NCI-H82 treated with DMSO at 0.1 percent for 48 hours (cell line): ENCODE measurements around the gene SUN3.

Experiments used
- DNase-seq: peaks from one replicate; lab custom pipeline; 2025; ENCODE audit not compliant: unreplicated experiment; lab: John Stamatoyannopoulos, UW

SUN3 gene

GRCh38 chr7:47979145-47979831 lies 49.6 kb downstream of the SUN3 start, which contains the start of gene HUS1:
TSS of gene HUS1 (minus strand) at chr7:47979615. CDS start at chr7:47979519, 96 bp downstream.
- DNase-seq, result peak; percentile 88

DNA sequence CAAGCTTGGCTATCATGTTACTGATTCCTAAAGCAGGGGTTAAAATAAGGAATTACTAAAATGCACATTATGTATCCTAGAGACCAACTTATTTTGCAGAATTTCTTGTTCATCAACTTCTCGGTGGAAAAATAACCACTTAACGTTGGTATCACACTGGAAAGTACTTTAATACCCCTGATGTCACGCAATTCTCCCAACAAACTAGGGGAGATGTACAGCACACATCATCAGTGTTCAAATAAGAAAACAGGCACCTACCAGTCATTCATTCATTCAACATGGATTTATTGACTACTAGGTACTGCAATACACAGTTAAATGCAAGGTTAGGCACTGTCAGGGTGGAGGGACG lies 50.1 kb downstream of the SUN3 start:
- DNase-seq, result no peak

DNA sequence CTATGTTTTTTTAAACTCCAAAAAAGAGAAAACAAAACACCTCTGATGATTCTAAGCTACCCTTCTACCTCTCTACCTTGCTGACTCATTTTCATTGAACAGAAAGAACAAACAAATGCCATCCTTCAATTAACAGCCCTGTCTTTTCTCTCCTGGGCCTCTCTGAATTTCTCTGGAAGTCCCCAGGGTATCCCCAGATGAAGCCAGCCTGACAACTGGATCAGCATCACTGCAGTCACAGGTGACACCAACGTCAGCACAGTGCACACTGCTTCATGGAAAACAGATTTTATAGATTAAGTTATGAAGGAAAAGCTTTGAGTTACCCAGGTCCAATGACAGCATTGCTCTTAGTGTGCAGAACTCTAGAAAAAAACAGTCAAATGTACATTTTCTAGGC lies 55.2 kb downstream of the SUN3 start:
- DNase-seq, result no peak

- no peak for DNase-seq
Measured at GRCh38 chr7:47970761-47971160, 58.1 kb downstream of the SUN3 start.

- DNase-seq, result peak; percentile 31
Measured at GRCh38 chr7:47968847-47969774, 59.8 kb downstream of the SUN3 start.

DNA sequence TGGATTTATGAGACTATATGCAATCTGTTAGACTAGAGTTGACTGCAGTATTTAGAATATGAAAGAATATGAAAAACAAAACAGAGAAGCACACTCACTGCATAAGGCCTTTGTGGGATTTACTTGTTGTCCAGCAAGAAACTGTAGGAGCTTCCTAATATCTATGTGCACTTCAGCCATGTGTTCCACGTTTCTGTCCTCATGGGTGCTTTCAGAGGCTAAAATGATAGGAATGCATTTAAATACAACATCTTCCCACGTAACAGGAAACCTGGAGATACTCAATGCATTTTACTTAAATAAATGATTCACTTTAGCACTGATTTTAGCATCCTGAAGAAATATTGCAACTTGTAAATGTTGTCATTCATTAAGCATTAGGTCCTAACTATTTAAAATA lies 61.2 kb downstream of the SUN3 start:
- no peak for DNase-seq

- no peak for DNase-seq
Measured at GRCh38 chr7:47967123-47967522, 61.8 kb downstream of the SUN3 start.

DNA sequence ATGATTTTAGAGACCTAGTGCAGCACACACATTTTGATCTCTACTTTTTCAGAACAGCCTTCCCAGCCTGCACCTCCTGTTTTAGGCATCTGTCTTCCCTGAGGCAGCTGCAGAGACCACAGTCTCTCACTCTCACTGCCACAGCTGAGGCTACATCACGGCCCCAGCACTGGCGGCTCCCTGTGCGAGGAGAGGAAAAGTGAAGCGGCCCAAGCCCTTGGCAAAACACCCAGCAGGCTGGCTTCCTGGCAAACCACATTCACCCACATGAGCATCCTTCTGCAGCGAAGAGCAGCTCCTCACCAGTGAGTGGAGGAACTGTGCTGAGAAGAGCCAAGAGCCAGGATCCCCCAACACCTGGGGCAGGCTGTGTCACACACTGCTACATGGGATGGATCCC lies 63.5 kb downstream of the SUN3 start:
- no peak for DNase-seq

DNA sequence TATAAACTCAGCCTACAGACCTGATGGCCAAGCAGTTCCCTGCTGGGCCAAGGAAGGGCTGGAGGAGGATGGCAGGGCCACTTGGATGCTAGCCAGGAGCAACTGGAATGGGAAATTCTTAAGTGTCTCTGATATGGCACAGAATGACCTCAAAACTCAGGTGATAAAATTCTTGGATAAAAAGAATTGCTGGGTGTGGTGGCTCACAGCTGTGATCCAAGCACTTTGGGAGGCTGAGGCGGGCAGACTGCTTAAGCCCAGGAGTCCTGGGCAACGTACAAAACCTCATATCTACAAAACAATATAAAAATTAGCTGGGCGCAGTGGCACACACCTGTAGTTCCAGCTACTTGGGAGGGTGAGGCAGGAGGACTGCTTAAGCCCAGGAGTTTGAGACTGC lies 66.6 kb downstream of the SUN3 start:
- no peak for DNase-seq

GRCh38 chr7:47957156-47957555 lies 71.8 kb downstream of the SUN3 start:
- DNase-seq, result no peak

- DNase-seq, result no peak
Measured at GRCh38 chr7:47956220-47956619, 72.7 kb downstream of the SUN3 start.

GRCh38 chr7:47954231-47954911 lies 74.5 kb downstream of the SUN3 start:
- no peak for DNase-seq

GRCh38 chr7:47953822-47954221 lies 75.1 kb downstream of the SUN3 start:
- DNase-seq, result no peak

- no peak for DNase-seq
Measured at GRCh38 chr7:47952224-47952623, 76.7 kb downstream of the SUN3 start.

- no peak for DNase-seq
Measured at GRCh38 chr7:47951374-47951773, 77.5 kb downstream of the SUN3 start.

DNA sequence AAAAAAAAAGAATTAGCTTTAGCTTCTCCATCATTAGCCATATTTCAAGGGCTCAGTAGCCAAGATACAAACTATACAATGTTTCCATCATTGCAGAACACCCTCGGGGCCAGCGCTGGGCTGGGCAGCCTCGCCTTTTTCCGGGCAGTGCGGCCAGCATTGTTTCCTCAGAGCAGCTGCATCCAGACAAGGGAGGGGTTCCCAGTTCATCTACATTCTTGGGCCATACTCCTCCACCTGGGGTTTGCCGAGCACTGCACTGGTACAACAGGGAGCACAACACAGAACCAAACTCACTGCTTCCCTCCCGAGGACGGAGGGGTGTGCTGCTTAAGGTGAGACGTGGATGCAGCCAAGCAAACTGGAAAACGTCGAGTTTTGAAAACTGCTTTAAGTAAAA lies 78.2 kb downstream of the SUN3 start:
- no peak for DNase-seq

GRCh38 chr7:47949703-47950102 lies 79.2 kb downstream of the SUN3 start:
- no peak for DNase-seq

GRCh38 chr7:47948141-47948790 lies 80.6 kb downstream of the SUN3 start, which contains the start of gene PKD1L1:
TSS of gene PKD1L1 (minus strand) at chr7:47948466. CDS start at chr7:47948440, 26 bp downstream.
- no peak for DNase-seq

- DNase-seq, result no peak
Measured at GRCh38 chr7:47947355-47947749, 81.6 kb downstream of the SUN3 start.

DNA sequence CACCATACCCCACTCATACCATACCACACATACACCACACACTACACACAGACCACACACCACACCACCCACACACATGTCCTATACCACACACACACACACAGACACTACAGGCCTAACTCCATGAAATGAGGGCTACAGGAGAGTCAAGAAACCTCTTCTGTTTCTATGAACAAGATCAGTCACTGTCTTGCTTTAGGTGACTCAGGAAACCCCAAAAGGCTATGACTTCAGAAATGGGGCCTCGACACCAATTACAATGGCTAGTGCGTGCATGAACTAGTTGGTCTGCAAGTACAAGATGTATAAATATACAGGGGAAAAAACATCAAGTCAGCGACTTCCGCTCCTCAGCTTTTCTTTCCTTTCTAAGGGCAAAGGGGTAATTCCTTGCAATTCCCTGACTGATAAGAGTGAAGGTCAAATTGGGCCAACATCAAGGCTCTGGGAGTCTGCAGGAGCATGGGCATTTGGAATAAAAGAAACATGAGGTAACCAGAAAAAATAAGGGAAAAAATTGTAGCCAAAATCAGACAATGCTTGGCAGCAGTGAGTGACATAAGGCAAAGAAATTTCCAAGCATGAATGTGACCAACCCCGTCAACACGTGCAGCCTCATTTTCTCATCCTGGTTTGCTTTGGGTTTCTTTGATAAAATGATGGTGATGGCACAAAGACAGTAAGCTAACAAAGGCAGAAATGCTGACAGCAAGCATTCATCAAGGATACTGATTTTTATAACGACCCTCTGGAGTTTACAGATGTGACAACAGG lies 82.1 kb downstream of the SUN3 start:
- DNase-seq, result no peak
